Measurements from ENCODE around the gene FNDC8.

DNA sequence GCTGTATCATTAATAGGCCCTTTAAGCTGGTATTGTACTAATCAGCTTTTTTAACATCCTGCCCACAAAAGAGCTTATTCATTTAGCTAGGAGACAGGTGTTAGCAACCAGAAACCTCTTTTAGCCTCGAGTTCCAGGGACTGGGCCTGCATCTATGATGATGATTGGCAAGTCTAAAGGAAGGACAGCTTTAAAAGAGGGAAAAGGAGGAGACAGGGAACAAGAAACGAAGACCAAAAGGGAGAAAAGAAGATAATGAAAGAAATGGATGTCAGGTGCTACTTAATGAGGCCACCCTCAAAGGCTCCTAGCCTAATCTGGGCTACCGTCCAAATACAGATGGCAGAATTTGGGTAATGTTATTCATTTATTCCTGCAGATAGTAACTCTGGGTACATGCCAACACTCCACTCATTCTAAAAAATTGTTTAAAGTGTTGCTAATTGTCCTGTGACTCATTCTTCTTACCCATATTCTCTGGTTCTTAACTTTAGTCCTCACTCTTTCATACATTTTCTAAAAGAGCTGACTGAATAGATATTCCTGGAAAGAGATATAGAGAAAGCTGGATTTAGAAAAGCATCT is 39.2 kb upstream of the FNDC8 start:
- TF ChIP-seq, protein P1, sequence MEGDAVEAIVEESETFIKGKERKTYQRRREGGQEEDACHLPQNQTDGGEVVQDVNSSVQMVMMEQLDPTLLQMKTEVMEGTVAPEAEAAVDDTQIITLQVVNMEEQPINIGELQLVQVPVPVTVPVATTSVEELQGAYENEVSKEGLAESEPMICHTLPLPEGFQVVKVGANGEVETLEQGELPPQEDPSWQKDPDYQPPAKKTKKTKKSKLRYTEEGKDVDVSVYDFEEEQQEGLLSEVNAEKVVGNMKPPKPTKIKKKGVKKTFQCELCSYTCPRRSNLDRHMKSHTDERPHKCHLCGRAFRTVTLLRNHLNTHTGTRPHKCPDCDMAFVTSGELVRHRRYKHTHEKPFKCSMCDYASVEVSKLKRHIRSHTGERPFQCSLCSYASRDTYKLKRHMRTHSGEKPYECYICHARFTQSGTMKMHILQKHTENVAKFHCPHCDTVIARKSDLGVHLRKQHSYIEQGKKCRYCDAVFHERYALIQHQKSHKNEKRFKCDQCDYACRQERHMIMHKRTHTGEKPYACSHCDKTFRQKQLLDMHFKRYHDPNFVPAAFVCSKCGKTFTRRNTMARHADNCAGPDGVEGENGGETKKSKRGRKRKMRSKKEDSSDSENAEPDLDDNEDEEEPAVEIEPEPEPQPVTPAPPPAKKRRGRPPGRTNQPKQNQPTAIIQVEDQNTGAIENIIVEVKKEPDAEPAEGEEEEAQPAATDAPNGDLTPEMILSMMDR (IDR thresholded peaks at IDR 0.05) = no peak
- TF ChIP-seq, protein P2, sequence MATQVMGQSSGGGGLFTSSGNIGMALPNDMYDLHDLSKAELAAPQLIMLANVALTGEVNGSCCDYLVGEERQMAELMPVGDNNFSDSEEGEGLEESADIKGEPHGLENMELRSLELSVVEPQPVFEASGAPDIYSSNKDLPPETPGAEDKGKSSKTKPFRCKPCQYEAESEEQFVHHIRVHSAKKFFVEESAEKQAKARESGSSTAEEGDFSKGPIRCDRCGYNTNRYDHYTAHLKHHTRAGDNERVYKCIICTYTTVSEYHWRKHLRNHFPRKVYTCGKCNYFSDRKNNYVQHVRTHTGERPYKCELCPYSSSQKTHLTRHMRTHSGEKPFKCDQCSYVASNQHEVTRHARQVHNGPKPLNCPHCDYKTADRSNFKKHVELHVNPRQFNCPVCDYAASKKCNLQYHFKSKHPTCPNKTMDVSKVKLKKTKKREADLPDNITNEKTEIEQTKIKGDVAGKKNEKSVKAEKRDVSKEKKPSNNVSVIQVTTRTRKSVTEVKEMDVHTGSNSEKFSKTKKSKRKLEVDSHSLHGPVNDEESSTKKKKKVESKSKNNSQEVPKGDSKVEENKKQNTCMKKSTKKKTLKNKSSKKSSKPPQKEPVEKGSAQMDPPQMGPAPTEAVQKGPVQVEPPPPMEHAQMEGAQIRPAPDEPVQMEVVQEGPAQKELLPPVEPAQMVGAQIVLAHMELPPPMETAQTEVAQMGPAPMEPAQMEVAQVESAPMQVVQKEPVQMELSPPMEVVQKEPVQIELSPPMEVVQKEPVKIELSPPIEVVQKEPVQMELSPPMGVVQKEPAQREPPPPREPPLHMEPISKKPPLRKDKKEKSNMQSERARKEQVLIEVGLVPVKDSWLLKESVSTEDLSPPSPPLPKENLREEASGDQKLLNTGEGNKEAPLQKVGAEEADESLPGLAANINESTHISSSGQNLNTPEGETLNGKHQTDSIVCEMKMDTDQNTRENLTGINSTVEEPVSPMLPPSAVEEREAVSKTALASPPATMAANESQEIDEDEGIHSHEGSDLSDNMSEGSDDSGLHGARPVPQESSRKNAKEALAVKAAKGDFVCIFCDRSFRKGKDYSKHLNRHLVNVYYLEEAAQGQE (IDR thresholded peaks at IDR 0.05; ENCODE audit: low read depth, low read length) = no peak
- TF ChIP-seq TAF1 (IDR thresholded peaks at IDR 0.05; ENCODE audit: borderline replicate concordance, low read depth, low read length) (no peak), TEAD4 (IDR thresholded peaks at IDR 0.05; ENCODE audit: borderline replicate concordance, insufficient read depth) (peak; percentile 75), SIN3A (IDR thresholded peaks at IDR 0.05; ENCODE audit: borderline replicate concordance, low read depth, low read length) (no peak), MXI1 (IDR thresholded peaks at IDR 0.05; ENCODE audit: low read depth, low read length) (no peak), NFIC (IDR thresholded peaks at IDR 0.05; ENCODE audit: borderline replicate concordance) (peak; percentile 98), EZH2phosphoT487 (IDR thresholded peaks at IDR 0.05; ENCODE audit: borderline replicate concordance, low read depth) (no peak), YY1 (IDR thresholded peaks at IDR 0.05; ENCODE audit: low read depth) (no peak)
- TF ChIP-seq, protein P3, sequence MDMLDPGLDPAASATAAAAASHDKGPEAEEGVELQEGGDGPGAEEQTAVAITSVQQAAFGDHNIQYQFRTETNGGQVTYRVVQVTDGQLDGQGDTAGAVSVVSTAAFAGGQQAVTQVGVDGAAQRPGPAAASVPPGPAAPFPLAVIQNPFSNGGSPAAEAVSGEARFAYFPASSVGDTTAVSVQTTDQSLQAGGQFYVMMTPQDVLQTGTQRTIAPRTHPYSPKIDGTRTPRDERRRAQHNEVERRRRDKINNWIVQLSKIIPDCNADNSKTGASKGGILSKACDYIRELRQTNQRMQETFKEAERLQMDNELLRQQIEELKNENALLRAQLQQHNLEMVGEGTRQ (IDR thresholded peaks at IDR 0.05; ENCODE audit: borderline replicate concordance, low read depth, low read length) = no peak
- TF ChIP-seq, protein P4, sequence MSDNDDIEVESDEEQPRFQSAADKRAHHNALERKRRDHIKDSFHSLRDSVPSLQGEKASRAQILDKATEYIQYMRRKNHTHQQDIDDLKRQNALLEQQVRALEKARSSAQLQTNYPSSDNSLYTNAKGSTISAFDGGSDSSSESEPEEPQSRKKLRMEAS (IDR thresholded peaks at IDR 0.05; ENCODE audit: low read depth) = peak; percentile 16; the same call in 1 of the 2 replicates
